Measurements from ENCODE around the gene SLC5A4. TPM values are rescaled to one million over a fixed set of nuclear protein-coding genes. Genes with fewer than 3 reads are reported as not detected.

The SLC5A4 gene
- total RNA-seq, 1 experiment from 2014 or later = not detected

GRCh38 chr22:32236970-32237369 is 18.2 kb downstream of the SLC5A4 start:
- Histone ChIP-seq H3K36me3 (ENCODE audit: control insufficient read depth, insufficient read depth, low read length) (no peaks in the 10 kb centered on the region), H3K27me3 (replicated peaks; ENCODE audit: control insufficient read depth, insufficient read depth, low read length) (no peaks in the 10 kb centered on the region), H3K4me1 (peaks cover 7% of the 10 kb centered on the region; the same call in 1 of the 2 replicates), H3K9me3 (no peaks in the 10 kb centered on the region), H3K4me3 (ENCODE audit: low read depth, low read length) (no peak overlapping the region)
- BruUV-seq (replicated peaks) = no TSS peak
- ChIA-PET CTCF (no interaction called here), POLR2A (no interaction called here)
- H3K27ac Mint-ChIP-seq (ENCODE audit: unreplicated experiment) = no peak overlapping the region
- H3K9me3 Mint-ChIP-seq (ENCODE audit: unreplicated experiment) = no peaks in the 10 kb centered on the region
- peaks cover 8% of the 10 kb centered on the region for H3K4me1 Mint-ChIP-seq (ENCODE audit: low read depth, unreplicated experiment)
- TF ChIP-seq, protein P1, sequence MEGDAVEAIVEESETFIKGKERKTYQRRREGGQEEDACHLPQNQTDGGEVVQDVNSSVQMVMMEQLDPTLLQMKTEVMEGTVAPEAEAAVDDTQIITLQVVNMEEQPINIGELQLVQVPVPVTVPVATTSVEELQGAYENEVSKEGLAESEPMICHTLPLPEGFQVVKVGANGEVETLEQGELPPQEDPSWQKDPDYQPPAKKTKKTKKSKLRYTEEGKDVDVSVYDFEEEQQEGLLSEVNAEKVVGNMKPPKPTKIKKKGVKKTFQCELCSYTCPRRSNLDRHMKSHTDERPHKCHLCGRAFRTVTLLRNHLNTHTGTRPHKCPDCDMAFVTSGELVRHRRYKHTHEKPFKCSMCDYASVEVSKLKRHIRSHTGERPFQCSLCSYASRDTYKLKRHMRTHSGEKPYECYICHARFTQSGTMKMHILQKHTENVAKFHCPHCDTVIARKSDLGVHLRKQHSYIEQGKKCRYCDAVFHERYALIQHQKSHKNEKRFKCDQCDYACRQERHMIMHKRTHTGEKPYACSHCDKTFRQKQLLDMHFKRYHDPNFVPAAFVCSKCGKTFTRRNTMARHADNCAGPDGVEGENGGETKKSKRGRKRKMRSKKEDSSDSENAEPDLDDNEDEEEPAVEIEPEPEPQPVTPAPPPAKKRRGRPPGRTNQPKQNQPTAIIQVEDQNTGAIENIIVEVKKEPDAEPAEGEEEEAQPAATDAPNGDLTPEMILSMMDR (IDR thresholded peaks at IDR 0.05; ENCODE audit: insufficient read depth in 1 of 2, low read depth in 1 of 2, low read length in 1 of 2, severe bottlenecking in 1 of 2, unreplicated experiment in 1 of 2) = no peak
- no peak overlapping the region for H3K4me3 Mint-ChIP-seq (ENCODE audit: unreplicated experiment)
- intact Hi-C loops (cut with micrococcal nuclease; ENCODE audit: unreplicated experiment) = no loop called here
- DNase-seq = no peak
- H3K36me3 Mint-ChIP-seq (ENCODE audit: insufficient read depth, unreplicated experiment) = no peaks in the 10 kb centered on the region
- peaks cover 6% of the 10 kb centered on the region for H3K27me3 Mint-ChIP-seq (ENCODE audit: insufficient read depth, unreplicated experiment)

DNA sequence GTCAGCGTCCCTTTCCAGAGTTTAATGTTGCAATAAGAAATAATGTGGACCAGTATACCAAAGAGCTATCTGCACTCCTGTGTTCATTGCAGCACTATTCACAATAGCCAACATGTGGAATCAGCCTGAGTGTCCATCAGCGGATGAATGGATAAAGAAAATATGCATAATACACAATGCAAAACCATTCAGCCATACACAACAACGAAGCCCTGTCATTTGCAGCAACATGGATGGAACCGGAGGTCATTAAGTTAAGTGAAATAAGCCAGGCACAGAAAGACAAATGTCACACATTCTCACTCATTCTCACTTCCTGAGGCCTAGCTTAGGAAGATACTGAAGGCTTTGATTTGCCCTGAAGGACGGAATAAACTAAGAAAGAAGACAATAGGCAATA is 22.1 kb downstream of the SLC5A4 start:
- H3K4me3 ChIP-seq (ENCODE audit: low read depth, low read length) = no peak overlapping the region
- no peaks in the 10 kb centered on the region for H3K4me1 ChIP-seq
- H3K27me3 ChIP-seq (replicated peaks; ENCODE audit: control insufficient read depth, insufficient read depth, low read length) = no peaks in the 10 kb centered on the region
- Mint-ChIP-seq H3K27me3 (ENCODE audit: insufficient read depth, unreplicated experiment) (peaks cover 8% of the 10 kb centered on the region), H3K4me1 (ENCODE audit: low read depth, unreplicated experiment) (no peaks in the 10 kb centered on the region), H3K9me3 (ENCODE audit: unreplicated experiment) (no peaks in the 10 kb centered on the region), H3K27ac (ENCODE audit: unreplicated experiment) (no peak overlapping the region), H3K4me3 (ENCODE audit: unreplicated experiment) (no peak overlapping the region), H3K36me3 (ENCODE audit: insufficient read depth, unreplicated experiment) (no peaks in the 10 kb centered on the region)
- CTCF ChIA-PET = no interaction called here
- BruUV-seq (replicated peaks) = no TSS peak
- intact Hi-C loops (cut with micrococcal nuclease; ENCODE audit: unreplicated experiment) = no loop called here
- DNase-seq = no peak
- H3K9me3 ChIP-seq = no peaks in the 10 kb centered on the region
- no peaks in the 10 kb centered on the region for H3K36me3 ChIP-seq (ENCODE audit: control insufficient read depth, insufficient read depth, low read length)
- POLR2A ChIA-PET = no interaction called here
- TF ChIP-seq, protein P1 (IDR thresholded peaks at IDR 0.05; ENCODE audit: insufficient read depth in 1 of 2, low read depth in 1 of 2, low read length in 1 of 2, severe bottlenecking in 1 of 2, unreplicated experiment in 1 of 2) = no peak

- no peaks in the 10 kb centered on the region for H3K4me1 Mint-ChIP-seq (ENCODE audit: low read depth, unreplicated experiment)
- no peak overlapping the region for H3K4me3 Mint-ChIP-seq (ENCODE audit: unreplicated experiment)
- BruUV-seq (replicated peaks) = no TSS peak
- ChIA-PET POLR2A (no interaction called here), CTCF (no interaction called here)
- Histone ChIP-seq H3K36me3 (ENCODE audit: control insufficient read depth, insufficient read depth, low read length) (no peaks in the 10 kb centered on the region), H3K4me1 (no peaks in the 10 kb centered on the region), H3K9me3 (no peaks in the 10 kb centered on the region), H3K4me3 (ENCODE audit: low read depth, low read length) (no peak overlapping the region), H3K27me3 (replicated peaks; ENCODE audit: control insufficient read depth, insufficient read depth, low read length) (no peaks in the 10 kb centered on the region)
- H3K27ac Mint-ChIP-seq (ENCODE audit: unreplicated experiment) = no peak overlapping the region
- no peak for DNase-seq
- H3K36me3 Mint-ChIP-seq (ENCODE audit: insufficient read depth, unreplicated experiment) = no peaks in the 10 kb centered on the region
- H3K27me3 Mint-ChIP-seq (ENCODE audit: insufficient read depth, unreplicated experiment) = peaks cover 8% of the 10 kb centered on the region
- intact Hi-C loops (cut with micrococcal nuclease; ENCODE audit: unreplicated experiment) = no loop called here
- H3K9me3 Mint-ChIP-seq (ENCODE audit: unreplicated experiment) = no peaks in the 10 kb centered on the region
- TF ChIP-seq, protein P1 (IDR thresholded peaks at IDR 0.05; ENCODE audit: insufficient read depth in 1 of 2, low read depth in 1 of 2, low read length in 1 of 2, severe bottlenecking in 1 of 2, unreplicated experiment in 1 of 2) = no peak
Measured at GRCh38 chr22:32232191-32232830, 22.8 kb downstream of the SLC5A4 start.

Data from Caco-2 (cell line).